T-helper 2 cell treated with Interferon-gamma antibody and Interleukin-4, amounts not matched to agents 5 μg/mL and 100 μg/mL, for 36 hours (primary cell): ENCODE measurements around the gene NAA16.
"Not testable (repeated sequence)": the region's sequence is repeated elsewhere in the genome, so short reads cannot be mapped to it uniquely, and the experiment has no call there.

ENCODE experiments used
- DNase-seq: peaks from one replicate; pipeline ENCODE4 v3.0.0; 2021; ENCODE audit warnings: low spot score
- H3K27ac Mint-ChIP-seq: one replicate; pipeline ENCODE4 v1.8.0; 2021; ENCODE audit warnings: mild to moderate bottlenecking, mixed read lengths
- H3K27me3 Mint-ChIP-seq: one replicate; pipeline ENCODE4 v1.8.0; 2021; ENCODE audit warnings: low read depth, mixed read lengths
- H3K36me3 Mint-ChIP-seq: one replicate; pipeline ENCODE4 v1.8.0; 2021; ENCODE audit warnings: low read depth, mixed read lengths
- H3K4me1 Mint-ChIP-seq: one replicate; pipeline ENCODE4 v1.8.0; 2021; ENCODE audit warnings: low read depth, mixed read lengths
- H3K4me3 Mint-ChIP-seq: one replicate; pipeline ENCODE4 v1.8.0; 2022; ENCODE audit warnings: mild to moderate bottlenecking, moderate library complexity, mixed read lengths
- H3K9me3 Mint-ChIP-seq: one replicate; pipeline ENCODE4 v1.8.0; 2021; ENCODE audit warnings: mixed read lengths

NAA16 gene

DNA sequence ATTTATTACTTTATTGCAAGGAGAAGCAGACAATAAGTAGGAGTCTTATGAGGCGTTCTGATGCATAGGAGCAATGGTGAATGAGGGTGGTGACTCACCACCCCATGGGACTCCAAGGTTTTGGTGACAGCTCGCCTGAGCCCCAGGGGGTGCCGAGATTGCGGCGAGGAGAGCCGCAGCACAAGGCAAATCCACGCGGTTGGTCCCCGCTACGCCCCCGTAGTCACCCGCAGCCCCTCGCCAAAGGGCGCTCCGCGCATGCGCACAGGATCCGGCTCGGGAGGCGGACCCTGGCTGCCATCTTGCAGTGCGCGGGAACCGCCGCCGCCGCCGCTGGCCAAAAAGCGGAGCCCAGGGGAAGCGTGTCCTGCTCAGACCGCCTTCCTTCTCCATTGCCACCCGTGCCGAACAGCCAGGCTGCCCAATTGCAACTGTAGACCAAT is at the start of gene NAA16:
Gene NAA16, plus strand, starts transcription at position 305 of the 443 bp plus-strand sequence. CDS start 262 bp downstream, outside the sequence.
- H3K4me1 Mint-ChIP-seq = peaks cover 28% of the 10 kb centered on the region
- H3K9me3 Mint-ChIP-seq = no peaks in the 10 kb centered on the region
- peak; percentile 98 for DNase-seq
- peaks cover 1% of the 10 kb centered on the region for H3K36me3 Mint-ChIP-seq
- peak within 1 kb of the TSS; percentile 95 for H3K4me3 Mint-ChIP-seq
- peak within 1 kb of the TSS; percentile 92 for H3K27ac Mint-ChIP-seq
- H3K27me3 Mint-ChIP-seq = no peaks in the 10 kb centered on the region

DNA sequence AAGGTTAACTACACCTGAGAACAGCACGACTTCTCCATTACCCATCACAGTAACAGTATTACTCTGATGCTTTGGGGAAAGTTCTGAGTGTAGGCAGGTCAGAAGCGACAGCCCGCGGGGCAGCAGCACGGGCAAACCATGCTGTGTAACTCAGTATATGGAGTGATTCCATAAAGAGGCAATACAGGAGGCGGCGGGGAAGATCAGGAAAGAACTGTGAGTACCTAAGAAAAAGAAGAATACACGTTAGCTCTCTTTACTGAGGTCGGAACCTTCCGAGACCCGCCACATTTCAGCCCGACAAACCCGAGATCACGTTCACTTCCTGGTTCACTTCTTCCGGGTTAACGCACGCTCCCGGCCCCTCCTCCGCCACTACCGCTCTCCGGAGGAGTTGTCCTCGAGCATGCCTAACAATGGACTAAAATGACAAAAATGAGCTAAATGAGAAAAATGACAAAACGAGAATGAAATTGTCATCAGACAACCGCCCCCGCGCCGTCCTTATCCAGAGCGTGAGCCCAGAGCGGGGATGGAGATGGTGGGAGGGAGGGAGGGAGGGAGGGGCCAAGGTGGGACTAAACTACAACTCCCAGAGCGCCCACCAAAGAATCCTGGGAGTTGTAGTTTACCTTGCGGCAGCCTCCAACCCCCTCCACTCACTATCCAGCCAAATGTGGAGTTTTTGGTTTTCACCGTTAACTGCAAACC is 47.7 kb upstream of the NAA16 start, which contains the start of gene MTRF1:
Gene MTRF1, minus strand, starts transcription at position 316 of the 711 bp plus-strand sequence. CDS start 2,669 bp downstream, outside the sequence.
- peaks cover 23% of the 10 kb centered on the region for H3K36me3 Mint-ChIP-seq
- H3K4me3 Mint-ChIP-seq = peak within 1 kb of the TSS; percentile 91
- H3K4me1 Mint-ChIP-seq = peaks cover 14% of the 10 kb centered on the region
- H3K9me3 Mint-ChIP-seq = peaks cover 15% of the 10 kb centered on the region
- peak; percentile 79 for DNase-seq
- peak within 1 kb of the TSS; percentile 97 for H3K27ac Mint-ChIP-seq
- no peaks in the 10 kb centered on the region for H3K27me3 Mint-ChIP-seq

GRCh38 chr13:41267106-41267505 is 44.0 kb upstream of the NAA16 start:
- Mint-ChIP-seq H3K4me3 (no peak overlapping the region), H3K27me3 (no peaks in the 10 kb centered on the region), H3K36me3 (peaks cover 15% of the 10 kb centered on the region), H3K9me3 (peaks cover 30% of the 10 kb centered on the region), H3K27ac (no peak overlapping the region), H3K4me1 (peaks cover 13% of the 10 kb centered on the region)
- no peak for DNase-seq

DNA sequence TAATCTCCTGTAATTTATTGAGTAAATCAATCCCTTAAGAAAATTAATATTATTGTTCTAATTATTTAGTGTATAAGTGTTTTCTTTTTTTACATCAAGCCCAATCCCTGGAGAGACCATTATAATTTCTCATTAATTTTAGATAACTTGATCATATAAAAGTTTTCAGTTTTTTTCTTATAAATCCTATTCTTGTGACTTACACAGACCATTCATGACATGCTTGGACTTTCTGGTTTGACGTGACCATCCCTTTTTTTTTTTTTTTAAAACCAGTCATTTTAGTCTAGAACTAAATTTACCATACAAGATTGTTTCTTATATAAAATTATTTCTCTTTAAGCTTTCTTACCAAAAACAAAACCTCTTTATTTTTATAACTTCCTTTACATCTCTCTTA is 42.3 kb upstream of the NAA16 start:
- Mint-ChIP-seq H3K4me3 (no peak overlapping the region), H3K4me1 (peaks cover 6% of the 10 kb centered on the region), H3K36me3 (peaks cover 12% of the 10 kb centered on the region), H3K27ac (no peak overlapping the region), H3K27me3 (no peaks in the 10 kb centered on the region), H3K9me3 (peaks cover 31% of the 10 kb centered on the region)
- no peak for DNase-seq

DNA sequence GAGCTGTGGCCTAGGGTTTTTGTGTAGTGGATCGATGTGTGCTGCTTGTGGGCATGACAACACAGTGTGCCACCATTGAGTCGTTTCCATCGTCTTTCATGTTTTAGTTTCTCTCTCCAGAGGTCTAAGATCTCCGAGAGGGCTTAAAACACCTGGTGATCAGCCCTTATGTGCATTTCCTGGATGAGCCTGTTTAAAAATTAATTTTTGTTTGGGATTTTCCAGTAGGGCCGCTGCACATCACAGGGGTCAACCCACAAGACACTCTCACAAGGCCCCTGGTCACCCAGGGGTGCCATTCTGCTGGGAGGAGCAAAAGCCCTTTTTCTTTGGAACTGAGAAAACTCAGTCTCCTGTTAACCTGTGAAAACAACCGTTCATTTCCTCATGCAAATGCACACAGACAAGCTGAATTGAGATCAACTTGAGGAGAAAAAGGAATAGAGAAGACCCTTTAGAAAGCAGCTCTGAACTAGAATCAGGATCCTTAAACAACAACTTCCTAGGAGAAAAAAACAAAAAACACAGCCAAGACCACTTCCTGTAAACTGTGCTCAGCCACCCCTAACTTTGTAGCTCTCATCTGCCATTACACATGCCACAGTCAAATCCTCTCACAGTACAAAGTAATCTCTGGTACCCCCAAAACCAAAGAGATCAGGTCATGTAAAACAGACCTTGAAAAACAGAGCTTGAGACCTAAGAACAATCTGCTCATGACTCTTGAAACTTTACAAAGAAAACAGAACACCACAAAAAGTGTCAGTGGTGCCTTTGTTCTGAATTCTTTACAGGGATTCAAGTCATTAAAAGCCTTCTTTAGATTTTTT is 39.4 kb upstream of the NAA16 start:
- no peak overlapping the region for H3K4me3 Mint-ChIP-seq
- DNase-seq = no peak
- peaks cover 4% of the 10 kb centered on the region for H3K4me1 Mint-ChIP-seq
- H3K27ac Mint-ChIP-seq = peak overlapping the region; percentile 19
- H3K9me3 Mint-ChIP-seq = peaks cover 23% of the 10 kb centered on the region
- no peaks in the 10 kb centered on the region for H3K27me3 Mint-ChIP-seq
- H3K36me3 Mint-ChIP-seq = peaks cover 12% of the 10 kb centered on the region

DNA sequence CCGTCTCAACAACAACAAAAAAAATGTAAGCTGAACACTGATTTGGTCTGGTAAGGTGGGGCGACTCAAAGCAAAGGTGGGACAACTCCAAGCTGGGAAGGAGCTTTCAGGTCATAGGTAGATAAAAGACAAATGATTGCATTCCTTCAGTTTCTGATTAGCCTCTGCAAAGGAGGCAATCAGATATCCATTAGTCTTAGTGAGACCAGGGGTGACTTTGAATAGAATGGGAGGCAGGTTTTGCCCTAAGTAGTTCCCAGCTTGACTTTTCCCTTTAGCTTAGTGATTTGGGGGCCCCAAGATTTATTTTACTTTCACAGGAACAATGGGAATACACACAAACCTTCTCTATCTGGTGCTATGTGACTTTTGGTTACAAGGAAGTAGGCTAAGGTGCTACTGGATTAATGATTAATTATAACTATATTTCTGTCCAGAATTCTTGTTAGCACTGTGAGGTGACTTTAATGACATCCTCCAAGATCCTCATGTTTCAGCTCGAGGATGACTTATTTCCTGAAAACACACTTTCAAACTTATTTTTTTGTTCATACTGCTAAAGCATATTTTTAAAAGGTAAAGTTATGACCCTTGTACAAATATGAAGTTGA is 37.1 kb upstream of the NAA16 start:
- Mint-ChIP-seq H3K4me1 (peaks cover 4% of the 10 kb centered on the region), H3K9me3 (peaks cover 13% of the 10 kb centered on the region), H3K4me3 (no peak overlapping the region), H3K27me3 (no peaks in the 10 kb centered on the region), H3K27ac (no peak overlapping the region), H3K36me3 (peaks cover 6% of the 10 kb centered on the region)
- DNase-seq = no peak

DNA sequence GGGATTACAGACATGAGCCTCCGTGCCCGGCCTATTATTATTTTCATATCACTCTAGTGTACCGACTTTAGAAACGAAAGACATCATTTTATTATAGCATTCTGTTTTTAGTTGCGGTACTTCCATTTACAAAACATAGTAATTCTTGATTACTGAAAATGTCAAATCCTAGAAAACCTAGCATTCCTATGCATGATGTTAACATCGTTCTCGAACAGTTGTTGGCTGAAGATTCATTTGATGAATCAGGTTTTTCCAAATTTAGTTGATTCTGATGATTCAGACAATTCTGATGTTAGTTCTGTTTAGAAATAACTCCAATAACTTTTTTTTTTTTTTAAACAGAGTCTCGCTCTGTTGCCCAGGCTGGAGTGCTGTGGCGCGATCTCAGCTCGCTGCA is 36.2 kb upstream of the NAA16 start:
- no peak for DNase-seq
- Mint-ChIP-seq H3K36me3 (peaks cover 6% of the 10 kb centered on the region), H3K4me3 (no peak overlapping the region), H3K9me3 (peaks cover 13% of the 10 kb centered on the region), H3K4me1 (peaks cover 4% of the 10 kb centered on the region), H3K27me3 (peaks cover 3% of the 10 kb centered on the region), H3K27ac (no peak overlapping the region)

DNA sequence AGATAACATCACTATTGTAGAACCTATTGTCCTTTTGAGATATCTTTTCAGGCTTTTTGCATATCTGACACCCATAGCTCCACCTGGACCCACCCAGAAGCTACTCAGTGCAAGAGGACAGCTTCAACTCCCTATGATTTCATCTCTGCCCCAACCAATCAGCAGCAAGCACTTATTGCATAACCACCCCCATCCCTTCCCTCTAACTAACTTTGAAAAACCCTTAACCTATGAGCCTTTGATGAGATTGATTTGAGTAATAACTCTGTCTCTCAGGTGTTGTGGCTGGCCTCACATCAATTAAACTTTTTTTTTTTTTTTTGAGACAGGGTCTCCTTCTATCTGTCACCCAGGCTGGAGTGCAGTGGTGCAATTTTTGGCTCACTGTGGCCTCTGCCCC is 34.2 kb upstream of the NAA16 start:
- DNase-seq = no peak
- H3K4me1 Mint-ChIP-seq = peaks cover 2% of the 10 kb centered on the region
- H3K36me3 Mint-ChIP-seq = peaks cover 2% of the 10 kb centered on the region
- H3K9me3 Mint-ChIP-seq = peaks cover 3% of the 10 kb centered on the region
- H3K27me3 Mint-ChIP-seq = peaks cover 11% of the 10 kb centered on the region
- H3K27ac Mint-ChIP-seq = no peak overlapping the region
- no peak overlapping the region for H3K4me3 Mint-ChIP-seq

DNA sequence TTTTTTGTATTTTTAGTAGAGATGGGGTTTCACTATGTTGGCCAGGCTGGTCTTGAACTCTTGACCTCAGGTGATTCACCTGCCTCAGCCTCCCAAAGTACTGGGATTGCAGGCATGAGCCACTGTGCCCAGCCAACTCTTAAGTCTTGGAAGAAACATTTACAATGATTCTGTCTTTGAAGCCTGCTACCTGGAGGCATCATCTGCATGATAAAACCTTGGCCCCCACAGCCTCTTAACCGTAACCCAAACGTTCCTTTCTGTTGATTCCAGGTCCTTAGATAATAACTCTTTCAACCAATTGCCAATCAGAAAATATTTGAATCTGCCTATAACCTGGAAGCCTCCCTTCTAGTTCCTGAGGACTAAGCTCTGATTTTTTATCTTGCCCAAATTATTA is 31.9 kb upstream of the NAA16 start:
- not testable (repeated sequence) for DNase-seq, H3K27ac Mint-ChIP-seq

DNA sequence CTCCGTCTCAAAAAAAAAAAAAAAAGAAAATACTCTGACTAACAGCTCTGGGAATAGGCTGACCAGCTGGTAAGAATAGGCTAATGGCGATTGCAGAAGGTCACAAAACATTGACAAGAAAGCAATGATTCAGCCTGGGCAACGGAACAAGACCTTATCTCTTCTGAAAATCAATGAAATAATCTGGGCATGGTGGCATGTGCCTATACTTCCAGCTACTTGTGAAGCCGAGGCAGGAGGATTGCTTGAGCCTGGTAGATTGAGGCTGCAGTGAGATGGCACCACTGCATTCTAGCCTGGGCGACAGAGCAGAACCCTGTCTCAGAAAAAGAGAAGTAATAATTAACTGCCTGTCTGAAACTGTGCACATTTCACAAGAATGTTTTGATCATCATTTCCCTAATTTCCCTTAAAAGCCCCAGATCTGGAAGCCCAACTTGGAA is 28.9 kb upstream of the NAA16 start:
- Mint-ChIP-seq H3K27ac (no peak overlapping the region), H3K4me3 (no peak overlapping the region), H3K27me3 (peaks cover 11% of the 10 kb centered on the region), H3K36me3 (no peaks in the 10 kb centered on the region), H3K9me3 (peaks cover 2% of the 10 kb centered on the region), H3K4me1 (peaks cover 3% of the 10 kb centered on the region)
- DNase-seq = no peak

More for the DNA sequence above, 31.9 kb upstream of the NAA16 start:
- not testable (repeated sequence) for H3K36me3 Mint-ChIP-seq, H3K9me3 Mint-ChIP-seq, H3K4me1 Mint-ChIP-seq, H3K4me3 Mint-ChIP-seq
- peaks cover 11% of the 10 kb centered on the region for H3K27me3 Mint-ChIP-seq

DNA sequence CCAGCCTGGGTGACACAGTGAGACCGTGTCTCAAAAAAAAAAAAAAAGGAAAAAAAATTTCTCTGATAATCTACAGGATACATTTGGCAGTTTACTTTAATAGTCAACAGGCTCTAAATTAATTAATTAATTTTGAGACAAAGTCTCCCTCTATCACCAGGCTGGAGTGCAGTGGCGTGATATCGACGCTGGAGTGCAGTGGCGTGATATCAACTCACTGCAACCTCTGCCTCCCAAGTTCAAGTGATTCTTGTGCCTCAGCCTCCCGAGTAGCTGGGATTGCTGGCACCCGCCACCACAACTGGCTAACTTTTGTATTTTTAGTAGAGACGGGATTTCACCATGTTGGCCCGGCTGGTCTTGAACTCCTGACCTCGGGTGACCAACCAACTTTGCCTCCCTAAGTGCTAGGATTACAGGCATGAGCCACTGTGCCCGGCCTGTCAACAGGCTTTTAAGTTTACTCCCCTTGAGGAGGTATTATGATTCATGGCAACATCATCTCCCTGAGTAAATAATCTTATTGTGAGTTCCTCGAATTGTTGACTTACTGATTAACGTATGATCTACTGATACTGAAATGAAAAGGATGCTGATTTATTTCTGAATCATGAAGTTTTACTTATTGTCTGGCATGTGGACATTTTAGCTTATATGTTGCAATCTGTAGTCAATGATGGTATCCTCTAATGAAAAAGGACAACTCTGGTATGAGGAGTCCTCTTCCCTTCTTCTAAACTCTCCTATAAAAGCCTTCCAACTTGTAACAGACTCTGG is 26.4 kb upstream of the NAA16 start:
- H3K27ac Mint-ChIP-seq = no peak overlapping the region
- DNase-seq = no peak
- peaks cover 7% of the 10 kb centered on the region for H3K27me3 Mint-ChIP-seq

GRCh38 chr13:41286370-41286769 is 24.7 kb upstream of the NAA16 start:
- Mint-ChIP-seq H3K4me1 (peaks cover 3% of the 10 kb centered on the region), H3K4me3 (no peak overlapping the region), H3K9me3 (peaks cover 5% of the 10 kb centered on the region), H3K27me3 (no peaks in the 10 kb centered on the region), H3K27ac (no peak overlapping the region), H3K36me3 (peaks cover 2% of the 10 kb centered on the region)
- no peak for DNase-seq

More for the DNA sequence above, 26.4 kb upstream of the NAA16 start:
- H3K4me1 Mint-ChIP-seq = peaks cover 3% of the 10 kb centered on the region
- H3K36me3 Mint-ChIP-seq = peaks cover 2% of the 10 kb centered on the region
- H3K4me3 Mint-ChIP-seq = no peak overlapping the region
- H3K9me3 Mint-ChIP-seq = peaks cover 4% of the 10 kb centered on the region

GRCh38 chr13:41289463-41289881 is 21.6 kb upstream of the NAA16 start:
- no peak for DNase-seq
- H3K4me3 Mint-ChIP-seq = no peak overlapping the region
- H3K9me3 Mint-ChIP-seq = peaks cover 11% of the 10 kb centered on the region
- peaks cover 2% of the 10 kb centered on the region for H3K36me3 Mint-ChIP-seq
- H3K27ac Mint-ChIP-seq = no peak overlapping the region
- peaks cover 3% of the 10 kb centered on the region for H3K27me3 Mint-ChIP-seq
- H3K4me1 Mint-ChIP-seq = peaks cover 3% of the 10 kb centered on the region
